Measurements from ENCODE around the gene ARF3. TPM values are rescaled to one million over a fixed set of nuclear protein-coding genes. Genes with fewer than 3 reads are reported as not detected.

ARF3 gene
- total and polyA plus RNA-seq, 4 donors: 37.9 to 194 (median 111) TPM

DNA sequence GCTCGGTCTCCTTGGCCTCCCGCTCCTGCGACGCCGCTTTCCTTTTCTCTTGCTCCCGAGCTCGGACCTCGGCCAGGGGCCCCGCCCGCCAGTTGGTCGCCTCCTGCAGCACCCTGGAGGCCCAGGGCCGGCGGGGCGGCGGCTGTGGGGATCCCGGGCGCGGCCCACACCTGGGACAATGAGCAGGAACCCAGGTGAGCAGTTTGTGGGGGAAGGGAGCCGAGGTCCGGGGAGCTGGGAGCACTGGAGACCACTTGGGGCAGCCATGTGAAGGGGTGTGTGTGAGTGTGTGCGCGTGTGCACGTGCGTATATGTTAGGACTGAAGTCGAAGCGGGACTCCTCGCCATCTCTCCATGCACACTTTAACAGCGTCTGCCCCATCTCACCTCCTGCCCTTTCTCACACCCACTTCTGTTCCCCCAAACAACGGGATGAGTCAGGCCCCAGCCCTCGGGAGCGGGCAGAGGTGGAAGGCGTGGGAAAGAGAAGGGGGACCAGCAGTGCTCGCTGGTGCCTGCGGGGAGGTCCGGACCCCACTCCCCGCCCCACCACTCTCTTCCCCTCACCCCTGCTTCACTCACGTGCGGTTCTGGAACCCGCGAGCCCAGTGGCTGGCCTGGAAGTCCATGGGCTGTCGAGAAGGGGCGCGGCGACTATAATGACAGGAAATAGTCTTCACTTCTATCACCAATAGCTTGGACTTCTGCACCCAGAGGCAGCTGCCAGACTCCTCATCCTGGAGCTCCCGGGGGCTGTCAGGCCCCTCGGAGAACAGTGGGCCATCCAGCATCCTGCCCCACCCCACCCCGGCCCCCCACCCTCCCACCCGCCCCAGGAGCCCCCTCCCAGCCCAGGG is 41.4 kb upstream of the ARF3 start:
- WGBS, 2 donors: 1 to 3% methylated on average over 47 to 48 of the region's 48 CpGs
- Histone ChIP-seq H3K9ac (ENCODE audit: insufficient read depth in 1 of 2, low read length in 2 of 2) (no peak overlapping the region), H3K27me3 (ENCODE audit: control insufficient read depth in 3 of 3, insufficient read depth in 3 of 3, low read length in 2 of 3) (peaks cover 12 to 48% (median 43%) of the 10 kb centered on the region in 3 donors), H3K36me3 (ENCODE audit: control insufficient read depth in 4 of 4, insufficient read depth in 4 of 4, low read length in 4 of 4) (peaks cover 12 to 23% (median 19%) of the 10 kb centered on the region in 4 donors), H3K27ac (ENCODE audit: low read depth in 1 of 2, low read length in 1 of 2) (no peak overlapping the region), H3K9me3 (ENCODE audit: control insufficient read depth in 4 of 4, insufficient read depth in 3 of 4, low read length in 3 of 4) (peaks cover 0 to 15% (median 0%) of the 10 kb centered on the region in 4 donors), H3K4me1 (ENCODE audit: control insufficient read depth in 5 of 5, insufficient read depth in 5 of 5, low read length in 5 of 5) (peaks cover 2 to 31% (median 8%) of the 10 kb centered on the region in 5 donors), H3K4me3 (peak overlapping the region; percentile 10)
- no peak for TF ChIP-seq CTCF (IDR thresholded peaks at IDR 0.05; ENCODE audit: control extremely low read depth, extremely low read depth)
- ATAC-seq (ENCODE audit: insufficient read depth, low FRiP score): no peak
- peak; percentile 38 to 44 (median 44) for DNase-seq

- H3K9me3 ChIP-seq (ENCODE audit: control insufficient read depth in 4 of 4, insufficient read depth in 3 of 4, low read length in 3 of 4): peaks cover 0 to 11% (median 0%) of the 10 kb centered on the region in 4 donors
- no peak for TF ChIP-seq CTCF (IDR thresholded peaks at IDR 0.05; ENCODE audit: control extremely low read depth, extremely low read depth)
- ATAC-seq (ENCODE audit: insufficient read depth, low FRiP score) (no peak), DNase-seq (peak in 2 of 3 donors; percentile 15 to 23)
- peaks cover 12 to 55% (median 48%) of the 10 kb centered on the region in 3 donors for H3K27me3 ChIP-seq (ENCODE audit: control insufficient read depth in 3 of 3, insufficient read depth in 3 of 3, low read length in 2 of 3)
- H3K4me3 ChIP-seq: peak overlapping the region; percentile 10
- no peak overlapping the region for H3K9ac ChIP-seq (ENCODE audit: insufficient read depth in 1 of 2, low read length in 2 of 2)
- H3K4me1 ChIP-seq (ENCODE audit: control insufficient read depth in 5 of 5, insufficient read depth in 5 of 5, low read length in 5 of 5): peaks cover 2 to 31% (median 8%) of the 10 kb centered on the region in 5 donors
- peaks cover 7 to 16% (median 13%) of the 10 kb centered on the region in 4 donors for H3K36me3 ChIP-seq (ENCODE audit: control insufficient read depth in 4 of 4, insufficient read depth in 4 of 4, low read length in 4 of 4)
- no peak overlapping the region for H3K27ac ChIP-seq (ENCODE audit: low read depth in 1 of 2, low read length in 1 of 2)
- 2 to 4% methylated on average over 46 to 57 of the region's 57 CpGs for WGBS, 2 donors
Measured at GRCh38 chr12:48997719-48998496, 40.6 kb upstream of the ARF3 start.

DNA sequence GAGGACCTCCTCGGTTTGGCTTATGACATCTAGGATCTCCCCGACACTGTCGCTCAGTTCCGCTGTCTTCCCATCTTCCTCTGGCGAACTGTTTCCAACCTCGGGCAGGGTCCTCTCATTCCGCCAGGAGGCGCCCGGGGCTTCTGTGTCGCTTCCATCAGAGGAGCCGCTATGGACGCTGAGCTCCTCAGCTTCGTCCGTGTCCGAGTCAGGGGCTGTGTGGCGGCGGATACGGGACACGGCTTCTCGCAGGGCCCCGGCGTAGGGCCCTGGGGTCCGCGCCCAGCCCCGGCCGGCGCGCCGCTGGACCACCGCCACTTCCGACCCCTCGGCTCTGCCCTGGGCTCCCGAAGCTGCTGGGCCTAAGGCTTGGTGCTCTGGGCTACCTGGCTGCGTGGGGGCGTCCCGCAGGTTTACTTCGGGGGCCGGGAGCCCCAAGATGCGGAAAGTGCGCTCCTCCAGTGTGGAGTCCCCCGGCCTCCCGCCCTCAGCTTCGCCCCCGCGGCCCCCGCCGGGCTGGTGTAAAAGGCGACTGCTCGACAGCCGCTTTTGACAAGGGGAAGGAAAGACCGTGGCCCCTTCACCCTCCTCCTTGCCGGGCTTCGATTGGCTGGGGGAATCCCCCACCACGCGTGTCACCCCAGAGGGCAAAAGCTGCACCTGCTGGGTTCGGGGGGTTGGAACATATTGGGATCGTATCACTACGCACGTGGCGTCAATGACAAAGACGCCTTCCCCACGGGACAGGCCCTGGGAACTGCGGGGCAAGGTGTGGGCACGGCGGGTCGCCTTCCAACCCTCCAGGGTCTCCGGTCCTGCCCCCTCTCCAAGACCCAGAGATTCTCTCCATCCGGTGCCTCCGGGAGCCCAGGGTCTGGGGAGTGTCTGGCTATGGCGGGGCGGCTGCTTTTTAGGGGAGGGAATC is 39.8 kb upstream of the ARF3 start:
- Histone ChIP-seq H3K4me1 (ENCODE audit: control insufficient read depth in 5 of 5, insufficient read depth in 5 of 5, low read length in 5 of 5) (peaks cover 2 to 31% (median 8%) of the 10 kb centered on the region in 5 donors), H3K27me3 (ENCODE audit: control insufficient read depth in 3 of 3, insufficient read depth in 3 of 3, low read length in 2 of 3) (peaks cover 6 to 57% (median 52%) of the 10 kb centered on the region in 3 donors)

More for the DNA sequence above, 39.8 kb upstream of the ARF3 start:
- WGBS, 2 donors: 4 to 5% methylated on average over 70 to 71 of the region's 71 CpGs
- Histone ChIP-seq H3K9me3 (ENCODE audit: control insufficient read depth in 4 of 4, insufficient read depth in 3 of 4, low read length in 3 of 4) (peaks cover 0 to 7% (median 0%) of the 10 kb centered on the region in 4 donors), H3K4me3 (peak overlapping the region; percentile 20), H3K9ac (ENCODE audit: insufficient read depth in 1 of 2, low read length in 2 of 2) (no peak overlapping the region), H3K27ac (ENCODE audit: low read depth in 1 of 2, low read length in 1 of 2) (no peak overlapping the region), H3K36me3 (ENCODE audit: control insufficient read depth in 4 of 4, insufficient read depth in 4 of 4, low read length in 4 of 4) (peaks cover 0 to 10% (median 5%) of the 10 kb centered on the region in 4 donors)
- ATAC-seq (ENCODE audit: insufficient read depth, low FRiP score): peak; percentile 61
- peak; percentile 55 for TF ChIP-seq CTCF (IDR thresholded peaks at IDR 0.05; ENCODE audit: control extremely low read depth, extremely low read depth)
- peak; percentile 75 to 79 (median 78) for DNase-seq
